HCT116 (cell line): Measurements from ENCODE around the gene GPR142. TPM values are rescaled to one million over a fixed set of nuclear protein-coding genes. Genes with fewer than 3 reads are reported as not detected.

Experiments used
- ATAC-seq: fragments of 200-7000 bp; cut with Tn5 transposase; 2 replicates; pipeline ENCODE4 v1.9.1; 2020; ENCODE audit warnings: mild to moderate bottlenecking, moderate library complexity
- BruUV-seq: library from RNA; stranded (reverse); fragments of 400-500 nt; replicated peaks from 2 replicates; lab custom pipeline; 2021; lab: Mats Ljungman, UMichigan
- CTCF ChIA-PET: fragments of 300-600 bp; sonication (Branson Sonifier 250); formaldehyde crosslinking; loops from one replicate; lab custom pipeline; 2021; ENCODE audit warnings: antibody characterized with exemption; lab: Charles Lee
- POLR2A ChIA-PET: fragments of 300-600, 350-600 bp; sonication (Branson Sonifier 250); formaldehyde crosslinking; loops from one replicate; lab custom pipeline; 2021; ENCODE audit warnings: antibody characterized with exemption; lab: Charles Lee
- RAD21 ChIA-PET, 2 experiments: fragments of 300-600 bp; sonication (Branson Sonifier 250); formaldehyde crosslinking; loops; one replicate each; lab custom pipeline; 2023; ENCODE audit warnings: low total read pairs in 2 of 2; ENCODE audit not compliant: uncharacterized antibody in 2 of 2, unreplicated experiment in 2 of 2, low non-redundant PET in 1 of 2; lab: Charles Lee
- DNase-seq: peaks from one replicate; pipeline ENCODE4 v3.0.0-alpha.2; 2010; ENCODE audit warnings: low read depth, low spot score
- H2AFZ ChIP-seq: fragments of 200-600 bp; shearing (Covaris generic), sonication (generic); 2 replicates; pipeline ENCODE4 v1.6.1; 2017; ENCODE audit warnings: low read depth, mixed run types, mixed read lengths, antibody characterized with exemption, low read length; ENCODE audit not compliant: poor library complexity, severe bottlenecking
- H3K27ac ChIP-seq: 2 replicates; pipeline ENCODE4 v1.5.1; 2012; ENCODE audit warnings: low read depth, low read length
- H3K27me3 ChIP-seq: fragments of 200-600 bp; sonication (generic); 2 replicates; pipeline ENCODE4 v1.6.1; 2016; ENCODE audit warnings: mixed run types, low read length, mixed read lengths; ENCODE audit not compliant: insufficient read depth
- H3K36me3 ChIP-seq, 2 experiments: fragments of 200-500 bp in 1 of 2; fragments of 200-600 bp in 1 of 2; sonication (Bioruptor generic) in 1 of 2; sonication (generic) in 1 of 2; 2 replicates each; pipeline versions ENCODE4 v1.5.1 to v1.6.1; 2014 to 2016; ENCODE audit warnings: low read length in 2 of 2, inconsistent platforms in 1 of 2, mixed read lengths in 1 of 2, mixed run types in 1 of 2; ENCODE audit not compliant: insufficient read depth in 2 of 2, control insufficient read depth in 1 of 2
- H3K4me1 ChIP-seq, 2 experiments: fragments of 200-600 bp in 1 of 2; sonication (generic) in 1 of 2; 2 replicates each; pipeline versions ENCODE4 v1.5.1 to v1.6.1; 2012 to 2017; ENCODE audit warnings: low read length in 2 of 2, inconsistent platforms in 1 of 2, mild to moderate bottlenecking in 1 of 2, mixed read lengths in 1 of 2, mixed run types in 1 of 2, moderate library complexity in 1 of 2; ENCODE audit not compliant: insufficient read depth in 2 of 2, control insufficient read depth in 1 of 2
- H3K4me2 ChIP-seq: fragments of 200-600 bp; sonication (generic); 2 replicates; pipeline ENCODE4 v1.6.1; 2017; ENCODE audit warnings: mixed run types, low read length, mixed read lengths
- H3K4me3 ChIP-seq, 2 experiments: fragments of 200-600 bp in 1 of 2; sonication (generic) in 1 of 2; replicated peaks in 1 of 2; 2 replicates each; pipeline ENCODE4 v1.5.1; 2011 to 2016; ENCODE audit warnings: low read length in 2 of 2, control low read depth in 1 of 2, low read depth in 1 of 2, mild to moderate bottlenecking in 1 of 2, mixed read lengths in 1 of 2, mixed run types in 1 of 2
- H3K79me2 ChIP-seq: fragments of 200-600 bp; sonication (generic); 2 replicates; pipeline ENCODE4 v1.6.1; 2017; ENCODE audit warnings: mild to moderate bottlenecking, mixed run types, low read length, moderate library complexity, mixed read lengths; ENCODE audit not compliant: insufficient read depth
- H3K9ac ChIP-seq: fragments of 200-600 bp; sonication (generic); 2 replicates; pipeline ENCODE4 v1.6.1; 2016; ENCODE audit warnings: low read length, mixed read lengths
- H3K9me2 ChIP-seq: fragments of 200-600 bp; sonication (generic), shearing (Covaris generic); 2 replicates; pipeline ENCODE4 v1.6.1; 2017; ENCODE audit warnings: mixed run types, mild to moderate bottlenecking, moderate library complexity; ENCODE audit not compliant: insufficient read depth
- H3K9me3 ChIP-seq, 2 experiments: fragments of 200-500 bp in 1 of 2; fragments of 200-600 bp in 1 of 2; sonication (Bioruptor generic) in 1 of 2; sonication (generic) in 1 of 2; 2 replicates each; pipeline ENCODE4 v1.6.1; 2014 to 2017; ENCODE audit warnings: low read length in 2 of 2, mixed read lengths in 2 of 2, inconsistent platforms in 1 of 2, low read depth in 1 of 2, mild to moderate bottlenecking in 1 of 2, mixed run types in 1 of 2, moderate library complexity in 1 of 2; ENCODE audit not compliant: control insufficient read depth in 1 of 2, insufficient read depth in 1 of 2
- H4K20me1 ChIP-seq: fragments of 200-600 bp; sonication (generic), shearing (Covaris generic); 2 replicates; pipeline ENCODE4 v1.6.1; 2017; ENCODE audit warnings: mixed run types, mild to moderate bottlenecking, moderate library complexity; ENCODE audit not compliant: insufficient read depth
- CTCF ChIP-seq, 3 experiments: fragments of 200-600 bp in 1 of 3; sonication (generic) in 1 of 3; IDR thresholded peaks in 2 of 3; conservative IDR thresholded peaks in 1 of 3; 2 replicates each; pipeline ENCODE4 v1.5.1; 2012 to 2017; ENCODE audit warnings: low read depth in 2 of 3, low read length in 2 of 3, antibody characterized with exemption in 1 of 3, borderline replicate concordance in 1 of 3, control low read depth in 1 of 3, mild to moderate bottlenecking in 1 of 3, mixed read lengths in 1 of 3, mixed run types in 1 of 3, moderate library complexity in 1 of 3; ENCODE audit not compliant: insufficient read depth in 1 of 3
- ELF1 ChIP-seq: IDR thresholded peaks from 2 replicates; pipeline ENCODE4 v1.6.1; 2012; ENCODE audit warnings: low read depth, borderline replicate concordance
- EZH2 ChIP-seq: fragments of 200-600 bp; sonication (generic); IDR thresholded peaks from 2 replicates; pipeline ENCODE4 v1.6.1; 2017; ENCODE audit warnings: antibody characterized with exemption, mixed run types
- EZH2phosphoT487 ChIP-seq: fragments of 200-600 bp; IDR thresholded peaks from 2 replicates; pipeline ENCODE4 v1.6.1; 2018; ENCODE audit warnings: antibody characterized with exemption, borderline replicate concordance
- MAX ChIP-seq: IDR thresholded peaks from 2 replicates; pipeline ENCODE4 v1.6.1; 2012
- POLR2A ChIP-seq: IDR thresholded peaks from 2 replicates; pipeline ENCODE4 v1.7.0; 2011; ENCODE audit warnings: borderline replicate concordance; ENCODE audit not compliant: insufficient read depth, insufficient read length; ENCODE audit errors: extremely low read depth
- POLR2AphosphoS5 ChIP-seq: IDR thresholded peaks from 2 replicates; pipeline ENCODE4 v1.6.1; 2011; ENCODE audit warnings: mild to moderate bottlenecking, low read depth, low read length, moderate library complexity
- RAD21 ChIP-seq: IDR thresholded peaks from 2 replicates; pipeline ENCODE4 v1.6.1; 2012; ENCODE audit warnings: low read depth, mild to moderate bottlenecking
- REST ChIP-seq: IDR thresholded peaks from 2 replicates; pipeline ENCODE4 v1.6.1; 2012; ENCODE audit warnings: low read depth
- SP1 ChIP-seq: IDR thresholded peaks from 2 replicates; pipeline ENCODE4 v1.6.1; 2012; ENCODE audit warnings: low read depth
- intact Hi-C: fragments of 100-400 bp; cut with micrococcal nuclease; formaldehyde crosslinking; loops from 2 replicates; pipeline ENCODE4 v1.10.0; 2022
- total RNA-seq: library from RNA; stranded (reverse); gene quantifications from one replicate; pipeline ENCODE4 v1.2.1, GENCODE V29; 2021; ENCODE audit not compliant: unreplicated experiment

GPR142 gene
- total RNA-seq, 1 experiment from 2014 or later, result not detected

- Histone ChIP-seq H3K9ac (no peak overlapping the region), H3K27ac (no peak overlapping the region), H4K20me1 (no peaks in the 10 kb centered on the region), H3K4me3 (no peak overlapping the region), H3K27me3 (no peaks in the 10 kb centered on the region), H3K79me2 (no peaks in the 10 kb centered on the region), H3K4me2 (no peak overlapping the region), H3K9me3 (no peaks in the 10 kb centered on the region), H3K9me2 (no peaks in the 10 kb centered on the region), H3K36me3 (no peaks in the 10 kb centered on the region), H2AFZ (no peak overlapping the region), H3K4me1 (peaks cover 0 to 9% of the 10 kb centered on the region in 2 experiments; a peak in 3 of 4 replicates)
- no TSS peak for BruUV-seq
- ATAC-seq (no peak), DNase-seq (no peak)
- ChIA-PET RAD21 (no interaction called here), POLR2A (no interaction called here), CTCF (no interaction called here)
- TF ChIP-seq POLR2A, result no peak
- TF ChIP-seq ELF1, result no peak
- no peak for TF ChIP-seq EZH2phosphoT487
- TF ChIP-seq MAX, result no peak
- no peak for TF ChIP-seq POLR2AphosphoS5
- intact Hi-C loops, result no loop called here
These were observed 19.1 kb downstream of the GPR142 start for GRCh38 chr17:74386386-74386785.

DNA sequence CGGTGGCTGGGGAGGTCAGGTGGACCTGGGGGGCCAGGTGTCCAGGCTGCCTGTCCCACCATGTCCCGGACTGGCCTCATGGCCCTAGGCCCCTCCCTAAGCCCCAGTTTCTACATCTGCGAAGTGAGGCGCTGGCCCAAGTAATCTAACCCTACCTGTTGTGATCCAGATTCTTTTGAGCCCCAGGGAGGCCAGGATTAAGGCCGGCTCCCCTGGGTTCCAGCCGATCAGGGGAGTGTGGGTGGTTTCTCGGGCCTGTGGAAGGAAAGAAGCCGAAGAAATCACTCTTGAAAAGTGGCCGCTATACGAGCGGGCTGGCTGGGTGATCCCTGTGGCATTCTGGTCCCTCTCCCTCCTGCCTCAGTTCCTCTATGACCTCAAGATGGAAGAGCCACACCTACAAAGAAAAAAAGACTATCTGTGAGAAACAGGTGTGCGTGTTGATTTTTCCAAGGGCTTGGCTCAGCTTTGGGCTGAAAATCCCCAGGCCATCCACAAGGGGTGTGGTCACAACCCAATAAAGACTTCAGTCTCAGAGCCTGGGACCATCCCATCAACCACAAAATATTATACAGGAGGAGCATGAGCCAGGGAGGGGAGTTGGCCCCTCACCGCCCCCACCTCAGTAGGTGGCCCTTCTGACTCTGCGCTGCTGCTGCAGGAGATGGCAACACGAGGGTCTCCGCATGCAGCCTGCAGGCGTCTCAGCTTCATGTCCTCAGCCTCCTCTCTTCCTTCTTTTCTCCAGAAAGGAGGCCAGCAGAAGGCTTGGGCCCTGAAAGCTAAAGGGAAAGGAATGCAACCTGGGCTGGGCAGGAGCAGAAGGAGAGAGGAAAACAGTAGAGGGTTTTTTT is 20.3 kb downstream of the GPR142 start:
- RAD21 ChIA-PET, result no interaction called here
- POLR2A ChIA-PET, result no interaction called here
- Histone ChIP-seq H3K79me2 (no peaks in the 10 kb centered on the region), H3K4me3 (no peak overlapping the region), H3K27ac (no peak overlapping the region), H3K4me1 (peaks cover 0 to 6% of the 10 kb centered on the region in 2 experiments; a peak in 2 of 4 replicates), H3K9ac (no peak overlapping the region), H3K4me2 (no peak overlapping the region), H3K9me3 (no peaks in the 10 kb centered on the region), H4K20me1 (no peaks in the 10 kb centered on the region), H3K36me3 (no peaks in the 10 kb centered on the region), H3K9me2 (no peaks in the 10 kb centered on the region), H2AFZ (no peak overlapping the region), H3K27me3 (no peaks in the 10 kb centered on the region)
- CTCF ChIA-PET, result interaction anchor here (0.9 to 1.5 kb wide), 2 partner anchors 8 to 66 kb away, joined by 3 to 5 read pairs; no protein-coding TSS in a partner anchor
- no peak for TF ChIP-seq REST
- TF ChIP-seq CTCF (IDR thresholded peaks at IDR 0.05 in 2 of 3, conservative IDR thresholded peaks at IDR 0.05 in 1 of 3; ENCODE audit: borderline replicate concordance in 1 of 3, insufficient read depth in 1 of 3, low read depth in 2 of 3, low read length in 2 of 3), result peak in 2 of 3 experiments; percentile 26 to 28; a peak in 2 of 6 replicates
- no peak for TF ChIP-seq RAD21
- TF ChIP-seq SP1, result no peak
- no peak for TF ChIP-seq EZH2
- no peak for DNase-seq
- ATAC-seq, result peak; percentile 58
- no TSS peak for BruUV-seq
- intact Hi-C loops, result no loop called here
